KOPT-K1 (cell line): ENCODE data around the gene KLHL42.
"Not testable (repeated sequence)": the region's sequence is repeated elsewhere in the genome, so short reads cannot be mapped to it uniquely, and the experiment has no call there.

Source experiments
- H3K27ac ChIP-seq: fragments of 200-600 bp; sonication (generic); 2 replicates; pipeline ENCODE4 v1.5.1; 2016; ENCODE audit warnings: antibody characterized with exemption, mild to moderate bottlenecking, low read depth, low read length; ENCODE audit not compliant: poor library complexity, severe bottlenecking
- H3K36me3 ChIP-seq: fragments of 200-600 bp; sonication (generic); 2 replicates; pipeline ENCODE4 v1.5.1; 2017; ENCODE audit warnings: antibody characterized with exemption, mild to moderate bottlenecking, low read length, moderate library complexity; ENCODE audit not compliant: insufficient read depth
- H3K9me3 ChIP-seq: fragments of 200-600 bp; sonication (generic); 2 replicates; pipeline ENCODE4 v1.5.1; 2017; ENCODE audit warnings: antibody characterized with exemption, low read length, mild to moderate bottlenecking; ENCODE audit not compliant: insufficient read depth, poor library complexity, severe bottlenecking

Gene KLHL42

GRCh38 chr12:27847293-27847692, 67.3 kb downstream of the KLHL42 start:
- H3K27ac ChIP-seq, H3K36me3 ChIP-seq, H3K9me3 ChIP-seq: not testable (repeated sequence)

- H3K36me3 ChIP-seq: no peaks in the 10 kb centered on the region
- no peak overlapping the region for H3K27ac ChIP-seq
- no peaks in the 10 kb centered on the region for H3K9me3 ChIP-seq
These were observed 71.3 kb downstream of the KLHL42 start for GRCh38 chr12:27851311-27851710.

DNA sequence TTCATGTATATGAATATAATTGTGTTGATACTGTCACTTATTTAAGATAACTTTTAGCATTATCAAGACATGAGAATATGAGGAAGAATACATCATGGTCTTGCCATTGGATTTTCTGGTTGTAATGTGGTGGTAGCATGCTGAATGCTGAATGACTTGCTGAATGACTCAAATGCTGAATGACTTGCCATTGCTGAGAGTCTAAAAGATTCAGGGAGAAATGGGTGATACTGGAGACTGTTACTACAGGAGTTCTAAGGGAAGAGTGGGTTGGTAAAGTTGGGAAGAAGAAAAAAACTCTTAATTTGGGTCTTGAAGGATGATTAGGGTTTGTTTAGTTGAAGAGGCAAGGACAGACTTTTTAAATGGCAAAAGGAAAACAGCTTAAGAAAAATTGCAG, 72.1 kb downstream of the KLHL42 start:
- no peaks in the 10 kb centered on the region for H3K9me3 ChIP-seq
- no peaks in the 10 kb centered on the region for H3K36me3 ChIP-seq
- no peak overlapping the region for H3K27ac ChIP-seq
